ENCODE data around the gene SMG9. TPM values are rescaled to one million over a fixed set of nuclear protein-coding genes. Genes with fewer than 3 reads are reported as not detected.

SMG9 gene
- total and polyA plus RNA-seq, 2 of the 13 experiments (the other 11 are each of a cell fraction or from before 2014, with no cell fraction given) = 16.1 to 18.7 TPM

DNA sequence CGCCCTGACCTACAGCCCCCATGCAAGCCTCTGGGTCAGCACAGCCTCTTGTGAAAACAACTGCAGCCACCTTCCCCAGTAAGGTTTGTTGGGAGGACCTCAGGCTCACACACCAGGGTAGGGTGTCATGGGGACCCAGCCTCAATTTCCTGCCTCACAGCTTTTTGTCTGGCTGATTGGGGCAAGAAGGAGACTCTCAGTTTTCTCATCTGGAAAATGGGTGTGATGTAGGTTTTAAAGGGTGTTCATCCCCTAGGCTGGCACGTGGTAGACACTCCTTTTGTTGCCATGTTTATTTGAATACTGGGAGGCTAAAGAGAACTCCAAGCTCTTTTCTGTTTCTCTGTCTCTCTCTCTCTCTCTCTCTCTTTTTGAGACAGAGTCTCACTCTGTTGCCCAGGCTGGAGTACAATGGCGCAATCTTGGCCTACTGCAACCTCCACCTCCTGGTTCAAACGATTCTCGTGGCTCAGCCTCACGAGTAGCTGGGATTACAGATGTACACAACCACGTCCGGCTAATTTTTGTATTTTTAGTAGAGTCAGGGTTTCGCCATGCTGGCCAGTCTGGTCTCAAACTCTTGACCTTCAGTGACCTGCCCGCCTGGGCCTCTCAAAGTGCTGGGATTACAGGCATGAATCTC is 66.6 kb downstream of the SMG9 start:
- Histone ChIP-seq H3K4me3 (replicated peaks in 1 of 3; ENCODE audit: insufficient read depth in 1 of 3, low read depth in 2 of 3, low read length in 3 of 3) (no peak overlapping the region), H3K27ac (ENCODE audit: extremely low read length, insufficient read depth, low read length) (no peak overlapping the region), H3K4me2 (ENCODE audit: low read depth, low read length) (no peak overlapping the region), H3K36me3 (replicated peaks in 1 of 2; ENCODE audit: control insufficient read depth in 1 of 2, insufficient read depth in 2 of 2, low read length in 2 of 2) (no peaks in the 10 kb centered on the region), H3K9me3 (ENCODE audit: low read length) (peaks cover 7% of the 10 kb centered on the region; the same call in 1 of the 2 replicates), H3K27me3 (ENCODE audit: control insufficient read depth in 1 of 2, insufficient read depth in 2 of 2, low read length in 2 of 2) (no peaks in the 10 kb centered on the region; a peak in 1 of 5 replicates), H4K20me1 (ENCODE audit: insufficient read depth, low read length) (no peaks in the 10 kb centered on the region), H3K79me2 (ENCODE audit: insufficient read depth, low read length) (no peaks in the 10 kb centered on the region), H3K4me1 (ENCODE audit: insufficient read depth, low read length) (no peaks in the 10 kb centered on the region), H2AFZ (ENCODE audit: low read length) (no peak overlapping the region), H3K9ac (ENCODE audit: insufficient read depth, low read depth, low read length) (no peak overlapping the region)
- DNase-seq (ENCODE audit: low spot score) (no peak), ATAC-seq (no peak), FAIRE-seq (no peak)
- TF ChIP-seq ZNF629 (CRISPR knock-in tag; conservative IDR thresholded peaks at IDR 0.05) = peak; percentile 50; the same call in 1 of the 2 replicates
- no peak for TF ChIP-seq ZBTB8A (CRISPR knock-in tag; IDR thresholded peaks at IDR 0.05; ENCODE audit: borderline replicate concordance, low read depth)
- TF ChIP-seq FOXA1 (IDR thresholded peaks at IDR 0.05) = no peak
- TF ChIP-seq FOXA1 (CRISPR knock-in tag; IDR thresholded peaks at IDR 0.05) = no peak
- no peak for TF ChIP-seq HNRNPH1 (optimal IDR thresholded peaks at IDR 0.05; ENCODE audit: low read depth, low read length)
- no peak for TF ChIP-seq GABPB1 (CRISPR knock-in tag; IDR thresholded peaks at IDR 0.05)
- TF ChIP-seq ZNF121 (CRISPR knock-in tag; IDR thresholded peaks at IDR 0.05) = peak; percentile 33; the same call in 1 of the 2 replicates
- ChIA-PET CTCF (ENCODE audit: low intra/inter-chr PET ratio, low total read pairs) (no interaction called here), POLR2A (no interaction called here)
- WGBS (ENCODE audit: low lambda C conversion rate) = 12% methylated on average over 9 of the region's 10 CpGs
- in situ Hi-C loops (cut with HindIII; ENCODE audit: extremely low pct_ligation_motif_present, low pct_unique_long_range_greater_than_20kb) (no loop called here), intact Hi-C loops (cut with micrococcal nuclease; ENCODE audit: unreplicated experiment) (no loop called here)
- BruUV-seq (replicated peaks) = no TSS peak

DNA sequence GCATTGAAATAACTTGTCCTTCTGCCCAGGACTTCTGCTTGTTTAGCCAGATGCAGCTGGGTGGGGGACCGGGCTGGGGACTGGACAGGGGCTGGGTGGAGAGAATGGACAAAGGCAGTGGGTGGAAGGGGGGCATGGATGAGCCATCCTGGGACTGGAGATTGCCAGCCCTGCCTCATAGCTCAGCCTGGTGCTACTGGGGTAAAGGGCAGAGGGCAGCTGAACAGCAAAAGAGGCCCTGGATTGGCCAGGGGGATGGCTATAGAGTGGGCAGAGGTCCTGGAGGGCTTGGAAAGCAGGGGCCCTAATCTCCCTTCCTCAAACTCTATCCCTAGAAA is 67.1 kb downstream of the SMG9 start:
- Histone ChIP-seq H3K27ac (ENCODE audit: extremely low read length, insufficient read depth, low read length) (no peak overlapping the region), H4K20me1 (ENCODE audit: insufficient read depth, low read length) (no peaks in the 10 kb centered on the region), H3K79me2 (ENCODE audit: insufficient read depth, low read length) (no peaks in the 10 kb centered on the region), H3K36me3 (replicated peaks in 1 of 2; ENCODE audit: control insufficient read depth in 1 of 2, insufficient read depth in 2 of 2, low read length in 2 of 2) (no peaks in the 10 kb centered on the region), H3K4me1 (ENCODE audit: insufficient read depth, low read length) (no peaks in the 10 kb centered on the region), H3K9me3 (ENCODE audit: low read length) (peaks cover 7% of the 10 kb centered on the region; the same call in 1 of the 2 replicates), H2AFZ (ENCODE audit: low read length) (no peak overlapping the region), H3K27me3 (ENCODE audit: control insufficient read depth in 1 of 2, insufficient read depth in 2 of 2, low read length in 2 of 2) (no peaks in the 10 kb centered on the region; a peak in 1 of 5 replicates), H3K4me2 (ENCODE audit: low read depth, low read length) (no peak overlapping the region), H3K4me3 (replicated peaks in 1 of 3; ENCODE audit: insufficient read depth in 1 of 3, low read depth in 2 of 3, low read length in 3 of 3) (no peak overlapping the region), H3K9ac (ENCODE audit: insufficient read depth, low read depth, low read length) (no peak overlapping the region)
- POLR2A ChIA-PET = interaction anchor here (0.8 kb wide), 1 partner anchor 18 kb away, joined by 3 read pairs; the partner anchor contains the start of gene PLAUR
- BruUV-seq (replicated peaks) = no TSS peak
- 8% methylated on average over 1 of the region's 1 CpG for WGBS (ENCODE audit: low lambda C conversion rate)
- FAIRE-seq (no peak), DNase-seq (ENCODE audit: low spot score) (no peak), ATAC-seq (no peak)
- CTCF ChIA-PET (ENCODE audit: low intra/inter-chr PET ratio, low total read pairs) = no interaction called here
- intact Hi-C loops (cut with micrococcal nuclease; ENCODE audit: unreplicated experiment) = no loop called here
- in situ Hi-C loops (cut with HindIII; ENCODE audit: extremely low pct_ligation_motif_present, low pct_unique_long_range_greater_than_20kb) = no loop called here
- TF ChIP-seq, protein P1, sequence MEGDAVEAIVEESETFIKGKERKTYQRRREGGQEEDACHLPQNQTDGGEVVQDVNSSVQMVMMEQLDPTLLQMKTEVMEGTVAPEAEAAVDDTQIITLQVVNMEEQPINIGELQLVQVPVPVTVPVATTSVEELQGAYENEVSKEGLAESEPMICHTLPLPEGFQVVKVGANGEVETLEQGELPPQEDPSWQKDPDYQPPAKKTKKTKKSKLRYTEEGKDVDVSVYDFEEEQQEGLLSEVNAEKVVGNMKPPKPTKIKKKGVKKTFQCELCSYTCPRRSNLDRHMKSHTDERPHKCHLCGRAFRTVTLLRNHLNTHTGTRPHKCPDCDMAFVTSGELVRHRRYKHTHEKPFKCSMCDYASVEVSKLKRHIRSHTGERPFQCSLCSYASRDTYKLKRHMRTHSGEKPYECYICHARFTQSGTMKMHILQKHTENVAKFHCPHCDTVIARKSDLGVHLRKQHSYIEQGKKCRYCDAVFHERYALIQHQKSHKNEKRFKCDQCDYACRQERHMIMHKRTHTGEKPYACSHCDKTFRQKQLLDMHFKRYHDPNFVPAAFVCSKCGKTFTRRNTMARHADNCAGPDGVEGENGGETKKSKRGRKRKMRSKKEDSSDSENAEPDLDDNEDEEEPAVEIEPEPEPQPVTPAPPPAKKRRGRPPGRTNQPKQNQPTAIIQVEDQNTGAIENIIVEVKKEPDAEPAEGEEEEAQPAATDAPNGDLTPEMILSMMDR (CRISPR knock-in tag; IDR thresholded peaks at IDR 0.05) = no peak
- TF ChIP-seq BRCA1 (CRISPR knock-in tag; IDR thresholded peaks at IDR 0.05) = no peak
- TF ChIP-seq FOXM1 (CRISPR knock-in tag; IDR thresholded peaks at IDR 0.05) = no peak

Measured in HepG2 (cell line).